Esophagus muscularis mucosa (tissue), 4 donors: Measurements from ENCODE around the gene PRRT3. TPM values are rescaled to one million over a fixed set of nuclear protein-coding genes. Genes with fewer than 3 reads are reported as not detected.

Source experiments
- DNase-seq: peaks from one replicate; pipeline ENCODE4 v3.0.0-alpha.2; 2017; ENCODE audit errors: extremely low spot score
- H3K27ac ChIP-seq, 4 donors: fragments of 200-600 bp; sonication (generic); replicated peaks in 1 of 4; 1 replicate in 3 of 4; 2 replicates in 1 of 4; pipeline ENCODE4 v1.5.1; 2016 to 2019; ENCODE audit warnings: mild to moderate bottlenecking in 1 of 4
- H3K27me3 ChIP-seq, 4 donors: fragments of 200-600 bp; sonication (generic); one replicate each; pipeline versions ENCODE4 v1.5.1 to v1.6.0; 2016 to 2019
- H3K36me3 ChIP-seq, 4 donors: fragments of 200-600 bp; sonication (generic); one replicate each; pipeline ENCODE4 v1.5.1; 2016 to 2019
- H3K4me1 ChIP-seq, 4 donors: fragments of 200-600 bp; sonication (generic); one replicate each; pipeline ENCODE4 v1.5.1; 2016 to 2019
- H3K4me3 ChIP-seq, 4 donors: fragments of 200-600 bp; sonication (generic); 1 replicate in 2 of 4; 2 replicates in 2 of 4; pipeline ENCODE4 v1.5.1; 2016 to 2019; ENCODE audit warnings: mild to moderate bottlenecking in 4 of 4, moderate library complexity in 1 of 4
- H3K9me3 ChIP-seq, 4 donors: fragments of 200-600 bp; sonication (generic); 1 replicate in 3 of 4; 2 replicates in 1 of 4; pipeline ENCODE4 v1.5.1; 2016 to 2019
- CTCF ChIP-seq, 3 experiments: fragments of 200-600 bp in 2 of 3; fragments of 450-650 bp in 1 of 3; sonication (generic) in 2 of 3; IDR thresholded peaks; one replicate each; pipeline ENCODE4 v1.5.1; 2017 to 2019; ENCODE audit warnings: antibody characterized with exemption in 3 of 3, mild to moderate bottlenecking in 2 of 3, moderate library complexity in 1 of 3
- EP300 ChIP-seq: sonication (generic); formaldehyde crosslinking; IDR thresholded peaks from one replicate; pipeline ENCODE4 v1.6.1; 2017; ENCODE audit warnings: antibody characterized with exemption
- POLR2A ChIP-seq: fragments of 450-650 bp; IDR thresholded peaks from one replicate; pipeline ENCODE4 v1.6.1; 2017; ENCODE audit warnings: antibody characterized with exemption, moderate library complexity, mild to moderate bottlenecking, low read depth
- POLR2AphosphoS5 ChIP-seq, 2 donors: sonication (generic); formaldehyde crosslinking; IDR thresholded peaks; one replicate each; pipeline ENCODE4 v1.6.1; 2017; ENCODE audit warnings: antibody characterized with exemption in 2 of 2
- WGBS: methylation state at CpG from one replicate; pipeline ENCODE4 v1.1.5; 2018; 5-methylcytosine and 5-hydroxymethylcytosine counted together
- intact Hi-C: fragments of 100-400 bp; cut with DNase I; formaldehyde crosslinking; loops from one replicate; pipeline ENCODE4 v1.15.1; 2023
- total RNA-seq, 4 donors: library from RNA; depleted of rRNA; stranded (reverse); fragments of >200 nt; gene quantifications; one replicate each; pipeline versions ENCODE4 v1.1.0 to v1.2.1, GENCODE V29; 2016

PRRT3 gene
- total RNA-seq, 4 donors from 2014 or later = 0.83 to 2.5 (median 2.0) TPM

- Histone ChIP-seq H3K27me3 (no peaks in the 10 kb centered on the region), H3K27ac (peak overlapping the region; percentile 83 to 85 (median 84)), H3K36me3 (peaks cover 0 to 64% (median 24%) of the 10 kb centered on the region in 4 donors), H3K9me3 (no peaks in the 10 kb centered on the region), H3K4me3 (no peak overlapping the region), H3K4me1 (peaks cover 19 to 74% (median 71%) of the 10 kb centered on the region in 4 donors)
- no peak for TF ChIP-seq POLR2AphosphoS5 (IDR thresholded peaks at IDR 0.05)
- TF ChIP-seq CTCF (IDR thresholded peaks at IDR 0.05) = no peak
- no peak for TF ChIP-seq POLR2A
- no peak for TF ChIP-seq EP300
- 96% methylated on average over 2 of the region's 2 CpGs for WGBS
- intact Hi-C loops = no loop called here
- no peak for DNase-seq
Observed at GRCh38 chr3:9980251-9980650, 28.0 kb upstream of the PRRT3 start.

GRCh38 chr3:9978710-9979305 is 26.6 kb upstream of the PRRT3 start:
- WGBS = 87% methylated on average over 8 of the region's 8 CpGs
- peaks cover 16 to 60% (median 56%) of the 10 kb centered on the region in 4 donors for H3K4me1 ChIP-seq
- H3K27ac ChIP-seq = peak overlapping the region; percentile 83 to 85 (median 84)
- H3K36me3 ChIP-seq = peaks cover 3 to 67% (median 30%) of the 10 kb centered on the region in 4 donors
- TF ChIP-seq POLR2A (no peak), EP300 (no peak), CTCF (IDR thresholded peaks at IDR 0.05) (no peak), POLR2AphosphoS5 (IDR thresholded peaks at IDR 0.05) (no peak)
- no peaks in the 10 kb centered on the region for H3K9me3 ChIP-seq
- intact Hi-C loops = loop anchor here (5.0 kb wide), 2 partner anchors 33 to 48 kb away; partner anchors contain the start of gene FANCD2
- DNase-seq = no peak
- H3K27me3 ChIP-seq = no peaks in the 10 kb centered on the region
- no peak overlapping the region for H3K4me3 ChIP-seq

GRCh38 chr3:9976721-9977709 is 24.8 kb upstream of the PRRT3 start:
- intact Hi-C loops = loop anchor here (5.0 kb wide), 2 partner anchors 35 to 50 kb away; partner anchors contain the start of gene FANCD2
- H3K27me3 ChIP-seq = no peaks in the 10 kb centered on the region
- DNase-seq = peak; percentile 95
- H3K27ac ChIP-seq = peak overlapping the region; percentile 83 to 85 (median 84)
- peaks cover 16 to 44% (median 44%) of the 10 kb centered on the region in 4 donors for H3K4me1 ChIP-seq
- peaks cover 16 to 75% (median 42%) of the 10 kb centered on the region in 4 donors for H3K36me3 ChIP-seq
- peak overlapping the region in 2 of 4 donors; percentile 1 to 20 for H3K4me3 ChIP-seq
- WGBS = 19% methylated on average over 7 of the region's 7 CpGs
- no peaks in the 10 kb centered on the region for H3K9me3 ChIP-seq
- TF ChIP-seq CTCF (IDR thresholded peaks at IDR 0.05) (no peak), POLR2AphosphoS5 (IDR thresholded peaks at IDR 0.05) (peak; percentile 82 to 89)

GRCh38 chr3:9970020-9970652 is 17.9 kb upstream of the PRRT3 start:
- no peak overlapping the region for H3K27ac ChIP-seq
- TF ChIP-seq CTCF (IDR thresholded peaks at IDR 0.05) (no peak), POLR2A (no peak), EP300 (no peak), POLR2AphosphoS5 (IDR thresholded peaks at IDR 0.05) (peak in 1 of 2 donors; percentile 11)
- intact Hi-C loops = no loop called here
- H3K4me3 ChIP-seq = no peak overlapping the region
- no peak for DNase-seq
- no peaks in the 10 kb centered on the region for H3K9me3 ChIP-seq
- peaks cover 37 to 97% (median 84%) of the 10 kb centered on the region in 4 donors for H3K36me3 ChIP-seq
- H3K4me1 ChIP-seq = no peaks in the 10 kb centered on the region
- WGBS = 85% methylated on average over 3 of the region's 3 CpGs
- H3K27me3 ChIP-seq = no peaks in the 10 kb centered on the region
